SK-N-SH (cell line): Measurements from ENCODE around the gene PARVA.

Source experiments
- CTCF ChIP-seq: fragments of 200-600 bp; sonication (generic); IDR thresholded peaks from 2 replicates; pipeline ENCODE4 v1.6.1; 2017; ENCODE audit warnings: antibody characterized with exemption, mild to moderate bottlenecking, moderate library complexity
- EP300 ChIP-seq, 2 experiments: IDR thresholded peaks; 2 replicates each; pipeline versions ENCODE4 v1.4.0 to v1.6.1; 2012; ENCODE audit warnings: borderline replicate concordance in 1 of 2, low read depth in 1 of 2, low read length in 1 of 2
- EZH2phosphoT487 ChIP-seq: fragments of 200-600 bp; sonication (generic); IDR thresholded peaks from 2 replicates; pipeline ENCODE4 v1.6.1; 2017; ENCODE audit warnings: low read depth, mixed run types, mild to moderate bottlenecking, antibody characterized with exemption, moderate library complexity, borderline replicate concordance
- FOXJ3 ChIP-seq: sonication (generic); formaldehyde crosslinking; IDR thresholded peaks from 2 replicates; pipeline ENCODE4 v1.5.1; 2020; ENCODE audit warnings: mild to moderate bottlenecking, missing genetic modification reagents
- GABPA ChIP-seq: IDR thresholded peaks from 2 replicates; pipeline ENCODE4 v1.4.0; 2012; ENCODE audit warnings: low read depth, mild to moderate bottlenecking
- IRF3 ChIP-seq: fragments of 150-350 bp; IDR thresholded peaks from 2 replicates; pipeline ENCODE4 v1.6.1; 2016; ENCODE audit warnings: mild to moderate bottlenecking, low read depth, low read length
- NFIC ChIP-seq: IDR thresholded peaks from 2 replicates; pipeline ENCODE4 v1.4.0; 2012; ENCODE audit warnings: borderline replicate concordance
- POLR2AphosphoS5 ChIP-seq: IDR thresholded peaks from 2 replicates; pipeline ENCODE4 v1.6.1; 2012; ENCODE audit warnings: low read depth, low read length
- RAD21 ChIP-seq: IDR thresholded peaks from 2 replicates; pipeline ENCODE4 v1.6.1; 2012; ENCODE audit warnings: mild to moderate bottlenecking, low read length
- RCOR1 ChIP-seq: fragments of 150-350 bp; IDR thresholded peaks from 2 replicates; pipeline ENCODE4 v1.6.1; 2017; ENCODE audit warnings: antibody characterized with exemption, low read length
- RFX5 ChIP-seq: IDR thresholded peaks from 2 replicates; pipeline ENCODE4 v1.6.1; 2012; ENCODE audit warnings: mild to moderate bottlenecking, improper control_type of control experiment, low read length
- SMC3 ChIP-seq: IDR thresholded peaks from 2 replicates; pipeline ENCODE4 v1.6.1; 2012; ENCODE audit warnings: low read depth, low read length, improper control_type of control experiment
- TAF1 ChIP-seq: IDR thresholded peaks from 2 replicates; pipeline ENCODE4 v1.6.1; 2012; ENCODE audit warnings: low read depth, mild to moderate bottlenecking, low read length, moderate library complexity, borderline replicate concordance
- TEAD4 ChIP-seq: IDR thresholded peaks from 2 replicates; pipeline ENCODE4 v1.4.0; 2012; ENCODE audit warnings: mild to moderate bottlenecking, borderline replicate concordance; ENCODE audit not compliant: insufficient read depth

- TF ChIP-seq CTCF (no peak), NFIC (no peak), IRF3 (no peak), SMC3 (no peak), POLR2AphosphoS5 (no peak), EP300 (IDR thresholded peaks at IDR 0.05; ENCODE audit: borderline replicate concordance in 1 of 2, low read depth in 1 of 2, low read length in 1 of 2) (no peak), TEAD4 (no peak), GABPA (no peak), FOXJ3 (CRISPR knock-in tag) (no peak), RFX5 (no peak), EZH2phosphoT487 (no peak), RAD21 (no peak), RCOR1 (no peak), TAF1 (no peak)
These were observed 16.3 kb downstream of the PARVA start for GRCh38 chr11:12393691-12394090.
